Endodermal cell (in vitro differentiated cells): ENCODE measurements around the gene PMIS2. TPM values are rescaled to one million over a fixed set of nuclear protein-coding genes. Genes with fewer than 3 reads are reported as not detected.

ENCODE experiments used
- DNase-seq: peaks from one replicate; pipeline ENCODE4 v3.0.0-alpha.2; 2017
- H3K27ac ChIP-seq: 2 replicates; pipeline ENCODE4 v1.5.1; 2013; ENCODE audit warnings: mild to moderate bottlenecking, low read depth, low read length, moderate library complexity
- H3K27me3 ChIP-seq: 2 replicates; pipeline ENCODE4 v1.6.1; 2013; ENCODE audit warnings: mild to moderate bottlenecking, low read length, moderate library complexity; ENCODE audit not compliant: insufficient read depth, control insufficient read depth, poor library complexity, severe bottlenecking
- H3K36me3 ChIP-seq: 2 replicates; pipeline ENCODE4 v1.7.0; 2013; ENCODE audit warnings: mild to moderate bottlenecking, low read length, moderate library complexity; ENCODE audit not compliant: control insufficient read depth, insufficient read depth
- H3K4me1 ChIP-seq: one replicate; pipeline ENCODE4 v1.7.0; 2013; ENCODE audit warnings: low read length; ENCODE audit not compliant: control insufficient read depth, insufficient read depth
- H3K4me3 ChIP-seq: 2 replicates; pipeline ENCODE4 v1.5.1; 2013; ENCODE audit warnings: mild to moderate bottlenecking, low read length, moderate library complexity
- H3K9ac ChIP-seq: 2 replicates; pipeline ENCODE4 v1.6.1; 2013; ENCODE audit warnings: mild to moderate bottlenecking, low read length, moderate library complexity; ENCODE audit not compliant: poor library complexity, severe bottlenecking; ENCODE audit errors: extremely low read depth
- H3K9me3 ChIP-seq: 2 replicates; pipeline ENCODE4 v1.6.1; 2013; ENCODE audit warnings: mild to moderate bottlenecking, low read length, moderate library complexity; ENCODE audit not compliant: control insufficient read depth
- H3K27ac Mint-ChIP-seq: 2 replicates; pipeline ENCODE4 v1.8.0; 2020; ENCODE audit warnings: mixed read lengths
- H3K27me3 Mint-ChIP-seq: 2 replicates; pipeline ENCODE4 v1.8.0; 2021; ENCODE audit warnings: mild to moderate bottlenecking, mixed read lengths; ENCODE audit not compliant: insufficient read depth
- H3K36me3 Mint-ChIP-seq: 2 replicates; pipeline ENCODE4 v1.8.0; 2020; ENCODE audit warnings: low read depth, mixed read lengths
- H3K4me1 Mint-ChIP-seq: 2 replicates; pipeline ENCODE4 v1.8.0; 2020; ENCODE audit warnings: mixed read lengths
- H3K4me3 Mint-ChIP-seq: 2 replicates; pipeline ENCODE4 v1.8.0; 2020; ENCODE audit warnings: mild to moderate bottlenecking, moderate library complexity, mixed read lengths
- H3K9me3 Mint-ChIP-seq: 2 replicates; pipeline ENCODE4 v1.8.0; 2020; ENCODE audit warnings: mild to moderate bottlenecking, mixed read lengths
- WGBS, 2 experiments: methylation state at CpG; one replicate each; pipeline versions ENCODE4 v1.1.5 to v1.1.7; 2013; ENCODE audit warnings: missing lambda C conversion rate in 2 of 2, mixed read lengths in 1 of 2; ENCODE audit not compliant: insufficient coverage in 1 of 2, insufficient read length in 1 of 2; 5-methylcytosine and 5-hydroxymethylcytosine counted together
- total RNA-seq, 2 donors: library from RNA; stranded (reverse); fragmentation: NEBNext Ultra II Directional in 1 of 2; extraction: Animal tissue kit (Norgen Biotek cat#: 25700) in 1 of 2; gene quantifications; 2 replicates in 1 of 2; 3 replicates in 1 of 2; pipeline ENCODE4 v1.2.1, GENCODE V29; 2021
- TF ChIP-seq, protein P1 (sequence below): fragments of 200-600 bp; sonication (generic); conservative IDR thresholded peaks from 2 replicates; pipeline ENCODE4 v1.5.0; 2021; ENCODE audit warnings: antibody characterized with exemption, mild to moderate bottlenecking

The PMIS2 gene
- total RNA-seq, 2 donors from 2014 or later: not detected

- WGBS, 2 experiments: 98 to 100% methylated on average over 1 to 7 of the region's 7 CpGs
- Mint-ChIP-seq H3K27ac (no peak overlapping the region), H3K36me3 (no peaks in the 10 kb centered on the region), H3K9me3 (no peaks in the 10 kb centered on the region), H3K4me3 (no peak overlapping the region), H3K4me1 (peaks cover 7% of the 10 kb centered on the region), H3K27me3 (peaks cover 30% of the 10 kb centered on the region)
- Histone ChIP-seq H3K4me3 (no peak overlapping the region), H3K4me1 (no peaks in the 10 kb centered on the region), H3K9me3 (no peaks in the 10 kb centered on the region), H3K27me3 (peaks cover 2% of the 10 kb centered on the region), H3K36me3 (no peaks in the 10 kb centered on the region), H3K9ac (no peak overlapping the region), H3K27ac (no peak overlapping the region)
- no peak for DNase-seq
- TF ChIP-seq, protein P1, sequence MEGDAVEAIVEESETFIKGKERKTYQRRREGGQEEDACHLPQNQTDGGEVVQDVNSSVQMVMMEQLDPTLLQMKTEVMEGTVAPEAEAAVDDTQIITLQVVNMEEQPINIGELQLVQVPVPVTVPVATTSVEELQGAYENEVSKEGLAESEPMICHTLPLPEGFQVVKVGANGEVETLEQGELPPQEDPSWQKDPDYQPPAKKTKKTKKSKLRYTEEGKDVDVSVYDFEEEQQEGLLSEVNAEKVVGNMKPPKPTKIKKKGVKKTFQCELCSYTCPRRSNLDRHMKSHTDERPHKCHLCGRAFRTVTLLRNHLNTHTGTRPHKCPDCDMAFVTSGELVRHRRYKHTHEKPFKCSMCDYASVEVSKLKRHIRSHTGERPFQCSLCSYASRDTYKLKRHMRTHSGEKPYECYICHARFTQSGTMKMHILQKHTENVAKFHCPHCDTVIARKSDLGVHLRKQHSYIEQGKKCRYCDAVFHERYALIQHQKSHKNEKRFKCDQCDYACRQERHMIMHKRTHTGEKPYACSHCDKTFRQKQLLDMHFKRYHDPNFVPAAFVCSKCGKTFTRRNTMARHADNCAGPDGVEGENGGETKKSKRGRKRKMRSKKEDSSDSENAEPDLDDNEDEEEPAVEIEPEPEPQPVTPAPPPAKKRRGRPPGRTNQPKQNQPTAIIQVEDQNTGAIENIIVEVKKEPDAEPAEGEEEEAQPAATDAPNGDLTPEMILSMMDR: no peak
Observed at GRCh38 chr19:35566738-35567137, 19.2 kb upstream of the PMIS2 start.

- Histone ChIP-seq H3K9me3 (no peaks in the 10 kb centered on the region), H3K27me3 (peaks cover 4% of the 10 kb centered on the region), H3K9ac (no peak overlapping the region), H3K36me3 (no peaks in the 10 kb centered on the region), H3K4me3 (no peak overlapping the region), H3K4me1 (no peaks in the 10 kb centered on the region), H3K27ac (no peak overlapping the region)
- H3K27me3 Mint-ChIP-seq: peaks cover 31% of the 10 kb centered on the region
- no peaks in the 10 kb centered on the region for H3K36me3 Mint-ChIP-seq
- no peak overlapping the region for H3K27ac Mint-ChIP-seq
- no peak overlapping the region for H3K4me3 Mint-ChIP-seq
- H3K4me1 Mint-ChIP-seq: peaks cover 7% of the 10 kb centered on the region
- TF ChIP-seq, protein P1: no peak
- peaks cover 1% of the 10 kb centered on the region for H3K9me3 Mint-ChIP-seq
- WGBS, 2 experiments: 84 to 100% methylated on average over 2 to 5 of the region's 5 CpGs
- DNase-seq: no peak
Observed at GRCh38 chr19:35569281-35569781, 16.6 kb upstream of the PMIS2 start.

- H3K36me3 ChIP-seq: no peaks in the 10 kb centered on the region
- peaks cover 24% of the 10 kb centered on the region for H3K27me3 Mint-ChIP-seq
Observed at GRCh38 chr19:35571406-35571965, 14.5 kb upstream of the PMIS2 start.

More at GRCh38 chr19:35571406-35571965, 14.5 kb upstream of the PMIS2 start:
- H3K36me3 Mint-ChIP-seq: no peaks in the 10 kb centered on the region
- Histone ChIP-seq H3K27ac (no peak overlapping the region), H3K9ac (no peak overlapping the region), H3K27me3 (peaks cover 4% of the 10 kb centered on the region), H3K4me3 (no peak overlapping the region), H3K9me3 (peaks cover 10% of the 10 kb centered on the region), H3K4me1 (no peaks in the 10 kb centered on the region)
- TF ChIP-seq, protein P1: no peak
- peaks cover 7% of the 10 kb centered on the region for H3K4me1 Mint-ChIP-seq
- WGBS, 2 experiments: 90% methylated on average over 1 of the region's 1 CpG
- H3K4me3 Mint-ChIP-seq: no peak overlapping the region
- no peak for DNase-seq
- no peak overlapping the region for H3K27ac Mint-ChIP-seq
- H3K9me3 Mint-ChIP-seq: peaks cover 21% of the 10 kb centered on the region
